Colonic mucosa (tissue), 4 donors: ENCODE measurements around the gene CCL23. TPM values are rescaled to one million over a fixed set of nuclear protein-coding genes. Genes with fewer than 3 reads are reported as not detected.

Experiments used
- DNase-seq: peaks from one replicate; pipeline ENCODE4 v3.0.0-alpha.2; 2020
- H3K27ac ChIP-seq: fragments of 200-600 bp; one replicate; pipeline ENCODE4 v1.8.0; 2021
- H3K27me3 ChIP-seq: fragments of 200-600 bp; one replicate; pipeline ENCODE4 v1.8.0; 2021
- H3K36me3 ChIP-seq: fragments of 200-600 bp; one replicate; pipeline ENCODE4 v1.8.0; 2021
- H3K4me1 ChIP-seq: fragments of 200-600 bp; one replicate; pipeline ENCODE4 v1.8.0; 2021; ENCODE audit warnings: mild to moderate bottlenecking
- H3K4me3 ChIP-seq: fragments of 200-600 bp; one replicate; pipeline ENCODE4 v1.8.0; 2021
- H3K9ac ChIP-seq, 2 donors: one replicate each; pipeline ENCODE4 v1.7.0; 2013; ENCODE audit warnings: control low read depth in 2 of 2, low read depth in 2 of 2, low read length in 2 of 2
- H3K9me3 ChIP-seq: fragments of 200-600 bp; one replicate; pipeline ENCODE4 v1.8.0; 2021
- CTCF ChIP-seq: fragments of 200-600 bp; IDR thresholded peaks from one replicate; pipeline ENCODE4 v1.8.0; 2022; ENCODE audit warnings: antibody characterized with exemption, mild to moderate bottlenecking
- intact Hi-C: fragments of 100-400 bp; cut with DNase I; formaldehyde crosslinking; loops from one replicate; pipeline ENCODE4 v1.14.1; 2022
- total RNA-seq, 2 donors: library from RNA; stranded (reverse); fragmentation: NEBNext Ultra II Directional in 1 of 2; extraction: Animal tissue kit (Norgen Biotek cat#: 25700) in 1 of 2; gene quantifications; one replicate each; pipeline ENCODE4 v1.2.1, GENCODE V29; 2021
- donor health status: healthy.
- donor health status: DM: no; HTN: no; CAD: no.
- donor health status: DM: no; HTN: no; CAD: no.

Gene CCL23
- total RNA-seq, 2 donors from 2014 or later, result 0.59 TPM; not detected in 1

GRCh38 chr17:35969558-35970380 is 48.0 kb downstream of the CCL23 start:
- Histone ChIP-seq H3K4me3 (no peak overlapping the region), H3K9ac (no peak overlapping the region), H3K27ac (no peak overlapping the region), H3K9me3 (no peaks in the 10 kb centered on the region), H3K4me1 (no peaks in the 10 kb centered on the region), H3K27me3 (no peaks in the 10 kb centered on the region), H3K36me3 (no peaks in the 10 kb centered on the region)
- peak; percentile 82 for TF ChIP-seq CTCF
- intact Hi-C loops, result loop anchor here (2.0 to 10.0 kb wide), 2 partner anchors 179 to 515 kb away; partner anchors contain the start of gene ZNHIT3
- DNase-seq, result peak; percentile 91

- intact Hi-C loops, result loop anchor here (2.0 kb wide), 1 partner anchor 180 kb away; no protein-coding TSS in a partner anchor
- Histone ChIP-seq H3K9ac (no peak overlapping the region), H3K4me1 (no peaks in the 10 kb centered on the region), H3K27ac (no peak overlapping the region), H3K4me3 (no peak overlapping the region), H3K27me3 (no peaks in the 10 kb centered on the region), H3K9me3 (no peaks in the 10 kb centered on the region), H3K36me3 (no peaks in the 10 kb centered on the region)
- no peak for DNase-seq
- no peak for TF ChIP-seq CTCF
Measured at GRCh38 chr17:35968520-35969054, 49.2 kb downstream of the CCL23 start.

DNA sequence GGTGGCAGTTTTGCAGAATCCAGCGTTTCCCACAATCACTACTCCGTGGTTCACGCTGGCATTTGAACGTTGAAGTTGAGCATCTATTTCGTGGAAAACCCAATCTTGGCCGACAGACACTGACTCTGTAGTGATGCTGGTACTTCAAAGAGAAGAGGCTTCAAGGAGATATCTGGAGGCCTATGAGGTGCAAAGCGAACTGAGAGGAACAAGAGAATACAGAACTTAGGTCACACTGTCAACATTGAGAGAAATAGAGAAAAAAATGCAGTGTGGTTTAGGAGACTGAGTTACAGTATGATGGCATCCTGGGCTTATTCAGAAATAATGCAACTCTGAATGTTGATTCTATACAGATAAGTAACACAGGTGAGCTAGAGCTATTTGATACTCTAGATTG is 52.5 kb downstream of the CCL23 start:
- Histone ChIP-seq H3K27me3 (no peaks in the 10 kb centered on the region), H3K4me1 (no peaks in the 10 kb centered on the region), H3K9ac (no peak overlapping the region), H3K27ac (no peak overlapping the region), H3K9me3 (no peaks in the 10 kb centered on the region), H3K4me3 (no peak overlapping the region), H3K36me3 (no peaks in the 10 kb centered on the region)
- intact Hi-C loops, result no loop called here
- no peak for TF ChIP-seq CTCF
- no peak for DNase-seq

- intact Hi-C loops, result no loop called here
Measured at GRCh38 chr17:35963663-35964062, 54.1 kb downstream of the CCL23 start.

More at GRCh38 chr17:35963663-35964062, 54.1 kb downstream of the CCL23 start:
- Histone ChIP-seq H3K4me3 (no peak overlapping the region), H3K27me3 (no peaks in the 10 kb centered on the region), H3K9ac (no peak overlapping the region), H3K4me1 (no peaks in the 10 kb centered on the region), H3K36me3 (no peaks in the 10 kb centered on the region), H3K27ac (no peak overlapping the region), H3K9me3 (no peaks in the 10 kb centered on the region)
- no peak for TF ChIP-seq CTCF
- DNase-seq, result no peak

Other genes starting within 250 kb of the CCL23 start
- 10 to 100 TPM; 62.5 to 66.7 TPM for gene MMP28, start 222.3 kb downstream of the CCL23 start, total RNA-seq
- 100 to 1,000 TPM; 132 to 218 TPM for gene TAF15, start 208.5 kb downstream of the CCL23 start, total RNA-seq
- gene HEATR9, start 149.1 kb downstream of the CCL23 start, total RNA-seq, result not detected
- 1 to 10 TPM; 3.6 to 4.4 TPM for gene CCL5, start 137.6 kb downstream of the CCL23 start, total RNA-seq
- gene RDM1, start 87.2 kb downstream of the CCL23 start, total RNA-seq, result 1 to 10 TPM in 1 of 2 donors, under 1 TPM in 1; 0.66 to 7.8 TPM
- not detected for gene LYZL6, start 74.3 kb downstream of the CCL23 start, total RNA-seq
- gene CCL16, start 36.5 kb downstream of the CCL23 start, total RNA-seq, result not detected
- gene CCL14, start 31.2 kb downstream of the CCL23 start, total RNA-seq, result 1 to 10 TPM; 1.3 to 2.4 TPM
- gene CCL15, start 16.4 kb downstream of the CCL23 start, total RNA-seq, result 10 to 100 TPM; 37.2 to 54.4 TPM
- gene CCL18, start 46.3 kb upstream of the CCL23 start, total RNA-seq, result 1 to 10 TPM in 1 of 2 donors, under 1 TPM in 1; 0.54 to 3.5 TPM
- gene CCL3, start 72.2 kb upstream of the CCL23 start, total RNA-seq, result 1 to 10 TPM; 2.0 to 2.1 TPM
- gene CCL4, start 85.9 kb upstream of the CCL23 start, total RNA-seq, result 1 to 10 TPM; 1.2 to 3.8 TPM
- 1 to 10 TPM; 4.5 to 8.7 TPM for gene TBC1D3B, start 158.7 kb upstream of the CCL23 start, total RNA-seq
- gene CCL3L1, start 178.8 kb upstream of the CCL23 start, total RNA-seq, result not detected
- gene CCL4L2, start 193.1 kb upstream of the CCL23 start, total RNA-seq, result under 1 TPM; 0.42 to 0.96 TPM
- gene TBC1D3I, start 246.6 kb upstream of the CCL23 start, total RNA-seq, result under 1 TPM; 0.37 to 0.88 TPM